Epithelial cell of esophagus (primary cell): ENCODE data around the gene SPACA9.

Experiments used
- DNase-seq: peaks from one replicate; pipeline ENCODE4 v3.0.0; 2010; ENCODE audit warnings: low read depth
- H3K4me3 ChIP-seq: 2 replicates; pipeline ENCODE4 v1.5.1; 2011; ENCODE audit warnings: mild to moderate bottlenecking, low read length, control low read depth
- TF ChIP-seq, protein P1 (sequence below): IDR thresholded peaks from 2 replicates; pipeline ENCODE4 v1.5.1; 2011; ENCODE audit warnings: low read depth, mild to moderate bottlenecking, low read length, control low read depth, inconsistent platforms; ENCODE audit not compliant: insufficient read depth; ENCODE audit errors: missing control alignments

The SPACA9 gene

GRCh38 chr9:132935026-132935425, 56.3 kb downstream of the SPACA9 start:
- H3K4me3 ChIP-seq = no peak overlapping the region
- TF ChIP-seq, protein P1, sequence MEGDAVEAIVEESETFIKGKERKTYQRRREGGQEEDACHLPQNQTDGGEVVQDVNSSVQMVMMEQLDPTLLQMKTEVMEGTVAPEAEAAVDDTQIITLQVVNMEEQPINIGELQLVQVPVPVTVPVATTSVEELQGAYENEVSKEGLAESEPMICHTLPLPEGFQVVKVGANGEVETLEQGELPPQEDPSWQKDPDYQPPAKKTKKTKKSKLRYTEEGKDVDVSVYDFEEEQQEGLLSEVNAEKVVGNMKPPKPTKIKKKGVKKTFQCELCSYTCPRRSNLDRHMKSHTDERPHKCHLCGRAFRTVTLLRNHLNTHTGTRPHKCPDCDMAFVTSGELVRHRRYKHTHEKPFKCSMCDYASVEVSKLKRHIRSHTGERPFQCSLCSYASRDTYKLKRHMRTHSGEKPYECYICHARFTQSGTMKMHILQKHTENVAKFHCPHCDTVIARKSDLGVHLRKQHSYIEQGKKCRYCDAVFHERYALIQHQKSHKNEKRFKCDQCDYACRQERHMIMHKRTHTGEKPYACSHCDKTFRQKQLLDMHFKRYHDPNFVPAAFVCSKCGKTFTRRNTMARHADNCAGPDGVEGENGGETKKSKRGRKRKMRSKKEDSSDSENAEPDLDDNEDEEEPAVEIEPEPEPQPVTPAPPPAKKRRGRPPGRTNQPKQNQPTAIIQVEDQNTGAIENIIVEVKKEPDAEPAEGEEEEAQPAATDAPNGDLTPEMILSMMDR = no peak
- no peak for DNase-seq

DNA sequence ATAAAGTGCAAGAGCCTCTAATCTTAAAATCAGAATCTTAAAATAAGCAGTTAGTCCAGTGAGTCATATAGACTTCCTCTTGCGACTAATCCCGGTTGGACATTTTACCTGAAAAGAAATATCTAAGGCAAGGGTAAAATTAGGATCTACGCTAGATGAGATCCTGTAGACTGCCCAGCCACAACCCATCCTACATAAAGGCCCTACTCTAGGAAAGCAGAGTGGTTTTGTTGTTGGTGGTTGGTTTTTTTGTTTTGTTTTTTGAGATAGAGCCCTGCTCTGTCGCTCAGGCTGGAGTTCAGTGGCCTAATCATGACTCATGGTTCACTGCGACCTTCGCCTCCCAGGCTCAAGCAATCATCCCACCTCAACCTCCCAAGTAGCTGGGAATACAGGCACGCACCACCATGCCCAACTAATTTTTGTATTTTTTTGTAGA, 58.8 kb downstream of the SPACA9 start:
- TF ChIP-seq, protein P1 = no peak
- H3K4me3 ChIP-seq = no peak overlapping the region
- DNase-seq = no peak

DNA sequence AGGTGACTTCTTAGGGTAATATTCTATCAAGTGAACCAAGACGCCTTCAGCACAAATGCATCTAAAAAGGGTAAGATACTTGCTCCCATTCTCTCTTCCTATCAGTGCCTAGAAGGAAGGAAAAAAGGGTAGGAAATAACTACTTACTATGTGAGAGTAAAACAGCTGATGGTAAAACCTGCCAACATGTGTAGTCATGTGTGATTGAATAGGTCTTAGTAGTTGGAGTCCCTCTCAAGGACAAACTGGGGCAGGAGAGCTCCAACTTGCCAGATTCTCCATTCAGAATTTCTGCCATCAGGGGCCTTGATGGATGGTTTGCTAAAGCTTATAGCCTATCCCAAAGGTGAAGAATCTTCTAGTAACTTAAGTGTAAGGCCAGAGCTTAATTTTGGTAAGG, 60.5 kb downstream of the SPACA9 start:
- no peak overlapping the region for H3K4me3 ChIP-seq
- TF ChIP-seq, protein P1 = no peak
- no peak for DNase-seq
